Activated naive CD4-positive, alpha-beta T cell treated with anti-CD3 and anti-CD28 coated beads for 36 hours (primary cell): Measurements from ENCODE around the gene MYCBP2. TPM values are rescaled to one million over a fixed set of nuclear protein-coding genes. Genes with fewer than 3 reads are reported as not detected.

ENCODE experiments used
- total RNA-seq, 2 experiments: library from RNA; stranded (reverse); gene quantifications; one replicate each; pipeline ENCODE4 v1.2.3, GENCODE V29; 2021

The MYCBP2 gene
- total RNA-seq, 2 experiments from 2014 or later: 60.6 to 70.4 TPM

Other genes with a start within 250 kb of the MYCBP2 start
- not detected for gene SCEL, start 208.6 kb upstream of the MYCBP2 start, total RNA-seq